GM19239 (cell line): Measurements from ENCODE around the gene CD200R1L.
"Not testable (repeated sequence)": the region's sequence is repeated elsewhere in the genome, so short reads cannot be mapped to it uniquely, and the experiment has no call there.

ENCODE experiments used
- DNase-seq: peaks from one replicate; pipeline ENCODE4 v3.0.0; 2011; ENCODE audit warnings: low spot score; ENCODE audit not compliant: insufficient read length
- FAIRE-seq: peaks from 2 replicates; lab custom pipeline; 2011; peaks lifted over from hg19 to GRCh38; lab: Jason Lieb, UNC

Gene CD200R1L, protein sequence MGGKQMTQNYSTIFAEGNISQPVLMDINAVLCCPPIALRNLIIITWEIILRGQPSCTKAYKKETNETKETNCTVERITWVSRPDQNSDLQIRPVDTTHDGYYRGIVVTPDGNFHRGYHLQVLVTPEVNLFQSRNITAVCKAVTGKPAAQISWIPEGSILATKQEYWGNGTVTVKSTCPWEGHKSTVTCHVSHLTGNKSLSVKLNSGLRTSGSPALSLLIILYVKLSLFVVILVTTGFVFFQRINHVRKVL

DNA sequence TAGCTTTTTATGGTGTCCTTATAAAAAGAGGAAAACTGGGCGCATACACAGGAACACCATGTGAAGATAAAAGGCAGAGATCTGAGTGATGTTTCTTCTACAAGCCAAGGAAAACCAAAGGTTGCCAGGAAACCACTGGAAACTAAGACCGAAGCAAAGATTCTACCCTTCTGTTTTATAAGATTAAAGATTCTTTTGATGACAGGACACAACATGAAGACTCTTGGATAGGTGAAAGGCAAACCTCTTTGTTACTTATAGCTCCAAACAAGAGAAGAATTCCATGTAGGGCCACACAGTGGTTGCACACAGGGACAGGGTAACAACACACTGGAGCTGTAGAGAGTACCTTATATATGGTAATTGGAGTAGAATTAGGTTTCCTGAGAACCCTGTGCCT is at the start of gene CD200R1L:
CD200R1L (minus strand) TSS at position 101 of the 400 bp plus-strand sequence. CDS start 17,497 bp downstream, outside the sequence.
- FAIRE-seq = no peak
- no peak for DNase-seq

DNA sequence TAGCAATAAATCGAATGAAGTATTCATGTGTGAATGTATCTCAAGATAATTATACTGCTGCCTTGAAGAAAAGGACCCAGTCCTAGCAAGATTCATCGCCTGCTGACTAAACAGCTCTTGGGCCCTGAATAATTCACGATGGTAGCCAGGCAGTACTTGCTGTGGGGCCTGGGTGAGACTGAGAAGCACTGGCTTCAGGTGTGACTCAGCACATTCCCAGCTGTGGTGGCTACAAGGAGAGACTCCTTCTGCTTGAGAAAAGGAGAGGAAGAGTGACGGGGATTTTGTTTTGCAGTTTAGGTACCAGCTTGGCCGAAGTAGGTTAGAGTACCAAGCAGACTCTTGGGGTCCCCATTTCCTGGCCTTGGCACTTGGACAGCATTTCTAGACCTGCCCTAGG is 47.6 kb upstream of the CD200R1L start:
- no peak for FAIRE-seq
- DNase-seq = no peak

DNA sequence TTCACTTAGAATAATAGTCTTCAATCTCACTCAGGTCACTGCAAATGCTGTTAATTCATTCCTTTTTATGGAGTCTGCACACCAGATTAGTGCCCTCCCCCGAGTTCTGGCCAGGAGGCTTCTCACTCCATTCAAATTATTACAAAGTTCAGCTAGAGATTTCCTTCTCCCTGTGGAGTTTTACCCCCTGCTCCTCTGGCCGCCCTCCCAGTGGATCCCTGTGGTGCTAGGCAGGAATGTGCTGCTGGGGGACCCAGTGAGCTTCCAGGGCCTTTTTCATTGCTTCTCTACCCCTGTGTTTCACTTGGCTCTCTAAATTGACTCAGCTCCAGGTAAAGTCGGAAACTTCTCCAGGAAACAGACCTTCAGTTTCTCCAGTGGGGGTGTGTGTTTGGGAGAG is 42.7 kb upstream of the CD200R1L start:
- no peak for DNase-seq
- no peak for FAIRE-seq

DNA sequence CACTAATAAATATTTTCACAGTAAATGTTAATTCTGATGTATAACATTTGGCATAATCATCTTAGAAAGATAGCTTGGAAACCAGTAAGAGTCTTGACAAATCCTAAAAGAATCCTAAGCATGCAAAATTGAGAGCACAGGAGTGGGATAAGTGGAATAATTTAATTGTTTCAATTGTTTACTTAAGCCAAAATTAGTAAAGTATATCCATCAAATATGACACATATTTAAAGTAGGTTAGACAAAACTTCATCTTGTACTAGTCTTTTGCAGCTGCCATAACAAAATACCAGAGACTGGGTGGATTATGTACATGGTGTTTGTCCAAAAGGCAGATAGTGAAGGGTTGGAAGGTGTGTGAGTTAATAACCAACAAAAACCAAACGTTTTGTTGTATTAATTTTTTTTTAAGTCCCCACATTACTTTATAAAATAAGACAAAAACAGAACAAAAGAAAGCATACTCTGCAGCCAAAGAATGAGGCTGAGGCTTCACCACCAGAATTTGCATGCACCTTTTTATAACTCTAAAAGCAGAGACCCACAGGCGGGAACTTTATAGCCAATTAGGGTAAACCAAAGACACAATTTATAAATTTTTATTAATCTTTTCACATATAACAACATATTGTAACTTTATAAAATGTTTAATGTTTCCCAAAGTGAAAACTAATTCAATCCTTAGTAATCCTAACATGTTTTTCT is 41.9 kb upstream of the CD200R1L start:
- DNase-seq (no peak), FAIRE-seq (peak; percentile 49)

DNA sequence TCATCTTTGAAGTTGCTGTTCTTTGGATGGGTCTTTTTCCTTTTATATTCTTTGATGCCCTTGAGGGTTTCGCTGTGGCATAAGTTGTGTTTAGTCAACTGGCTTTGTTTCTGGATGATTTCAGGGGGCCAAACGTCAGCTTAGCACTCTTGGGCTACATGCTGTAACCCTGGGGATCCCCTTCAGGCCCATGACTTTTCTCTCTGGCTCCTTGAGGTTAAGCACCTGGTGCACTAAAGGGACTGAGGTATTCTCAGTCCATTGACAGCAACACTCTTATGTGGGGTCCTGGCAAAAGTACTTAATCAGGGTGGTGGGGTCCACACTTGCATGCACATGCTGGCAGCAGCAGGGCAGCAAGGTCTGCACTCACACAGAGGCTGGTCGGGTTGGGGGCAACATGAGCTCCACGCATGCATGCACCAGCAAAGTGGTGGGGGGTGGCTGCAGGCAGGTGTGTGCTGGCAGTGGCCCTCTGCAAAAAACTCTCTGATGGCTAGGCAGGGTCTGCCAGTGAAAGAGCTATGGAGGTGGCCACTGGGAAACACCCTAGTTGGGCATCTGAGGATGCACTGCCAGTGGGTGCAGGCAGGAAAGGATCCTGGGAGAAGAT is 38.1 kb upstream of the CD200R1L start:
- DNase-seq (no peak), FAIRE-seq (no peak)

DNA sequence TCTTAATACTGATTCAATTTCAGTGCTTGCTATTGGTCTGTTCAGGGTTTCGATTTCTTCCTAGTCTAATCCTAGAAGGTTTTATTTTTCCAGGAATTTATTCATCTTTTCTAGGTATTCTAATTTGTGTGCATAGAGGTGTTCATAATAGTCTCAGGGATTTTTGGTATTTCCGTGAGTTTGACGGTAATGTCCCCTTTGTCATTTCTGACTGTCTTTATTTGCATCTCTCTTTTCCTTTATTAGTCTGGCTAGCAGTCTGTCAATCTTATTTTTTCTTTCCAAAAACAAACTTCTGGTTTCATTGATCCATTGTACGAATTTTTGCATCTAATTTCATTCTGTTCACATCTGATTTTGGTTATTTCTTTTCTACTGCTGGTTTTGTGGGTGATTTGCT is 35.2 kb upstream of the CD200R1L start:
- peak; percentile 55 for FAIRE-seq
- no peak for DNase-seq

DNA sequence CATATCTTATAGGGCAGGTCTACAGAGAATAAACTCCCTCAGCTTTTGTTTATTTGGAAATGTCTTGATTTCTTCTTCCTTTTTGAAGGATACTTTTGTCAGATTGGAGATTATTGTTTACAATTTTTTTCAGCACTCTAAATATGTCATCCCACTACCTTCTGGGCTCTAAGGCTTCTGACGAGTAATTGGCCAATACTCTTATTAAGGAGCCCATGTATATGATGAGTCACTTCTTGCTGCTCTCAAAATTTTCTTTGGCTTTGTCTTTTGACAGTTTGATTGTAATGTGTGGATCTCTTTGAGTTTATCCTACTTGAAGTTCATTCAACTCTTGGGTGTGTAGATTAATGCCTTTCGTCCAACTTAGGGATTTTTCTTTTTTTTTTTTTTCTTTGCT is 28.9 kb upstream of the CD200R1L start:
- DNase-seq = no peak
- peak; percentile 21 for FAIRE-seq

DNA sequence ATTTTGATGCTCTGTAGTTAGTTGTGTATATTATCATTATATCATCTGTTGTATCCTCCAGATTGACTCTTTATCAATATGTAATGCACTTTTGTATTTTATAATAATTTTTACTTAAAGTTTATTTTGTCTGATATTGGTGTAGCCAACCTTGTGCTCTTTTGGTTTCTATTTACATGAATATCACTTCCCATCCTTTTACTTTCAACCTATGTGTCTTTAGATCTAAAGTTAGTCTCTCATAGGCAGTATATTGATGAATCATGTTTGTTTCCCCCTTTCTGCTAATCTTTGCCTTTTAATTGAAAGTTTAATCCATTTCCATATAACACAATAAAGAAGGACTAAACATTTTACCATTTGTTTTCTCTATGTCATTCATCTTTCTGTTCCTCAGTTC is 28.1 kb upstream of the CD200R1L start:
- FAIRE-seq (peak; percentile 88), DNase-seq (no peak)

DNA sequence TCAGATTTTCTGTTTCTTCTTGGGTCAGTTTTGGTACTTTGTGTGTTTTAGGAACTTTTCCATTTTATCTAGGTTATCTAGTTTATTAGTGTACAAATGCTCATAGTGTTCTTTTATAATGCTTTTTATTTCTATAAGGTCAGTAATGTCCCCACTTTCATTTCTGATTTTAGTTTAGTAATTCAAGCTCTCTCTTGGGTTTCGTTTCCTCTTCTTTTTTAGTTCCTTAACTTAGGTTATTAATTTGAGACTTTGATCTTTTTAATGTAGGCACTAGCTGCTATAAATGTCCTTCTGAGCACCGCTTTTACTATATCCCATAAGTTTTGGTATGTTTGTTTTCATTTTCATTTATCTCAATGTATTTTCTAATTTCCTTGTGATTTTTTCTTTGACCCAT is 27.0 kb upstream of the CD200R1L start:
- FAIRE-seq (peak; percentile 84), DNase-seq (no peak)

DNA sequence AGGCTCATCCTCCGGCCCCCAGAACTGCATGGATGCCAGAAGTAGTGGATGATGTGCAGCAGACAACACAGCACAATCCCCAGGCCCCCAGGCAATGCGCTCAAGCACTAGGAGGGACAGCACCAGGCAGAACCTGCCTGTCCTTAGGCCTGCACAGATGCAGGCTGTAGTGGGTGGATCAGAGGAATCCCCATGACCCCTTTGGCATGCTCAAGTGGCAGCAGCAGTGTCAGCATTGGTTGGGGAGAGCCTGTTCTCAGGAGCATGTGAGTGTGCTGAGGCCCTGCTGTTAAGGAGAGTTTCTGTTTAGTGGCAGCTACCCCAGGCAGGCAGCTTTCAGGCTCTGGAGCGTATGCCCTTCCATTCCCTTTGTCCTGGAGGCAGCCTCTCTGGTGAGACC is 25.1 kb upstream of the CD200R1L start:
- DNase-seq (no peak), FAIRE-seq (no peak)

DNA sequence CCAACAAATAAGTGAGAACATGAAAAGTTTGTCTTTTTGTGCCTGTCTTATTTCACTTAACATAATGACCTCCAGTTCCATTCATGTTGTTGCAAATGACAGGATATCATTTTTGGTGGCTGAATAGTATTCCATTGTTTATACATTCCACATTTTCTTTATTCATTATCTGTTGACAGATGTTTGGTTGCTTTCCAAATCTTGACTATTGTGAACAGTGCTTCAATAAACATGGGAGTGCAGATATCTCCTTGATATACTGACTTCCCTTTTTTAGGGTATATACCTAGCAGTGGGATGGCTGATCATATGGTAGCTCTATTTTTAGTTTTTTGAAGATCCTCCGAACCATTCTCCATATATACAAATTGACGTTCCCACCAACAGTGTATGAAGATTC is 19.1 kb upstream of the CD200R1L start:
- DNase-seq (no peak), FAIRE-seq (no peak)

DNA sequence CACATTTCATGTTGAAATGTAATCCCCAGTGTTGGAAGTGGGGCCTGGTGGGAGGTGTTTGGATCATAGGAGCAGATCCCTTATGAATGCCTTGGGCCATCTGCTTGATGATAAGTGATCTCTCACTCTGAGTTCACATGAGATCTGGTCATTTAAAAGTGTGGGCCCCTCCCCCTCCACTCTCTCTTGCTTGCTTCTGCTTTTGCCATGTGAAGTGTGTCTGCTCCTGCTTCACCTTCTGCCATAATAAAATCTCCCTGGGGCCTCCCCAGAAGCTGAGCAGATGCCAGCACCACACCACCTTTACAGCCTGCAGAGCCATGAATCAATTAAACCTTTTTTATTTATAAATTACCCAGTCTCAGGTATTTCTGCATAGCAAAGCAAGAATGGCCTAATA is 14.2 kb upstream of the CD200R1L start:
- DNase-seq = no peak
- FAIRE-seq = no peak

DNA sequence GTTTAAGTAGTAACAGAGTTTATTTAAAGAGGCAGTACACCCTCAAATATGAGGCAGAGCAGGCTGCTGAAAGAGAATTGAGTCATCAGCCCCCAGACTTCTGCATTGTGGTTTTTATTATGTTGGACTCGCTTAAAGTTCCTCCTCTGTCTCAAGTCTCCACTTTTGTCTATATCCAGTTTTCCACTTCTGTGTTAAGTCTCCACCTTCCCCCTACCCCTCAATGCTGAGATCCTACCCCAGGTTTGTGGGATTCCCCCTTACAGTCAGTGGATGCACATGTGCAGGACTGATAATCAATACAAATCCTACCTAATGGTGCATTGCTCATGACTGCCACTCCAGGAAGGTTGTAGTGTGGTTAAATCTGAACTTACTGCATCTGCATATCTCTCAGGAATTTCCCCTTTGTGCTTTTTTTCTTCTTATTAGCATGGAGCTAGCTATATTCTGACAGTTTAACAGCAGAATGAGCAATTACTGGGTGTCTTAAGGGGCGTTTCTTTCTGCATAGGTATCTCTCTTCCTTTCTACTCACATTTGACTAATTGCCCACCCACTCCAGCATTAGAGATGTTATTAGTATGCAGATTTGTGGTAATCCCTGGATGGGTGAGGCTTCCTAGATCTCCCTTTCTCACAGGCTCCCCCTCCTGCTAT is 11.9 kb upstream of the CD200R1L start:
- no peak for FAIRE-seq
- no peak for DNase-seq

DNA sequence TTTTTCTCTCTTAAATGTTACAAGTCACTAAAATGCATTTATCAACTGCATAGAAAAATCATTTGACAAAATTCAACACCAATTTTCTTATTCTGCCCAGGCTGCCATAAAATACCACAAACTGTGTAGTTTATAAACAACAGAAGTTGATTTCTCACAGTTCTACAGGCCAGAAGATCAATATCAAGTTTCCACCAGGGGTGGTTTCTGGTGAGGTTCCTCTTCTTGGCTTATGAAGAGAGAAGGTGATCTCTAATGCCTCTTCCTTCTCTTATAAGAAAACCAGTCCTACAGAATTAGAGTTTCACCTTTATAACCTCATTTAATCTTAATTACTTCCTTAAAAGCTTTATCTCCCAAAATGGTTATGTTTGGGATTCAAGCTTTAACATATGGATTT is 10.9 kb upstream of the CD200R1L start:
- DNase-seq = no peak

DNA sequence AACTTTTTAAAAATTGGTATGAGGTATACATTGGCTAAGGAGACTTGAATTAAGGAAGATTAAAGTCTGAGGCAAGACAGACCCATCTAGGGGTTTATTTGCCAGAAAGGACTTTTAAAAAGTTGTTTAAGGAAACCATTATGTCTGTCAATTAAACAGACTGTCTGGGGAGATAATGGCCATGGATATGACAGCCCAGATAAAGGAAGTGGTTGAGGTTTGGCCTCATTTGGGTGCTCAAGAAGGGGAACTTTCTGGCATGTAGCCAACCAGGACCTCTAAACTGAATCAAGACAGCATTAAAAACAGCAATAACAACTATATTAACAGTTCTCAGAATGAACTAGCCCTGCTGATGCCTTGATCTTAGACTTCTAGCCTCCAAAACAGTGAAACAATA is 9.9 kb upstream of the CD200R1L start:
- FAIRE-seq (peak; percentile 64), DNase-seq (no peak)

More for the DNA sequence above, 10.9 kb upstream of the CD200R1L start:
- FAIRE-seq = no peak

DNA sequence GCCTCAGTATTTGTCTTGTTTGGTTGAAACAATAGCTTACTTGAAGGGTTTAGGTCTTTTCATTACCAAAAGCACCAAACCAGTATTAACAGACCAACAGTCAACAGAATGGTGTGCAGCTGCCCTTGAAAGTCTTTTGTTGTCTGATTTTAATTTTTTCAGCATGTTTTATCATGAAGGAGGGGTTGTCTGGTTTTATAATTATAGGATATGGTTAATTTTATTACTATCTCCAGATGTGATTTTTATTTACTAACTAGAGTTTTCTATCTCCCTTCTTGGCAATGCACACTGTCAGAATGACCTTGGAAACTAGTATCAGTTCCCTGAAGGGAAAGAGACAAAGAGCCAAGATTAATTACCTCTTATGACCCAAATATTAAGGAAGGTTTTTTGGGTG is 9.2 kb upstream of the CD200R1L start:
- DNase-seq (no peak), FAIRE-seq (no peak)

DNA sequence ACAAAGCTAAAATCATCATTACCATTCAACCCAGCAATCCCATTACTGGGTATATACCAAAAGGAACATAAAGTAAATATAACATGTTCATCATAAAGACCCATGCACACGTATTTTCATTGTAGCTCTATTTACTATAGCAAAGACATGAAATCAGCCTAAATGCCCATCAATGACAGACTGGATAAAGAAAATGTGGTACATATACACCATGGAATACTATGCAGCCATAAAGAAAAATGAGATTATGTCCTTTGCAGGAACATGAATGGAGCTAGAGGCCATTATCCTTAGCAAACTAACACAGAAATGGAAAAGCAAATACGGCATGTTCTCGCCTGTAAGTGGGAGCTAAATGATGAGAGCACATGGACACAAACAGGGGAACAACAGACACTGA is 8.4 kb upstream of the CD200R1L start:
- FAIRE-seq, DNase-seq: not testable (repeated sequence)

DNA sequence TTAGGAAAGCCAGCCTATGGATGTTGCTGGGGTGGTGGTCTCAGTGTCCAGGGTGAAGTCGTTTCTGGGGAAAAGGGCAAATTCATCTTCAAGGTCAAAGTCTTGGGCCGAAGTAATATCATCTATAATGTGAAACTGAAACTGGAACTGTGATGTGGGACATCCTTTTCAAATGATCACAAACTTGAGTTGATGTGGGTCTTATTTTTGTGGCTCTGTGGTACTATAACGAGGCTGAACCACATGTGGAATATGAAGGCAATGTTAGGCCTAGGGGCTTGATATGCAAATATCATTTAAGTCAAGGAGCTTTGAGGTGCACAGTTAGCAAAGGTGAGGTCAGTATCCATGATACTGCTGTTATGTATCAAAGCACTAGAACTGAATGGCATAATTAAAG is 1.5 kb upstream of the CD200R1L start:
- FAIRE-seq (peak; percentile 92), DNase-seq (no peak)

DNA sequence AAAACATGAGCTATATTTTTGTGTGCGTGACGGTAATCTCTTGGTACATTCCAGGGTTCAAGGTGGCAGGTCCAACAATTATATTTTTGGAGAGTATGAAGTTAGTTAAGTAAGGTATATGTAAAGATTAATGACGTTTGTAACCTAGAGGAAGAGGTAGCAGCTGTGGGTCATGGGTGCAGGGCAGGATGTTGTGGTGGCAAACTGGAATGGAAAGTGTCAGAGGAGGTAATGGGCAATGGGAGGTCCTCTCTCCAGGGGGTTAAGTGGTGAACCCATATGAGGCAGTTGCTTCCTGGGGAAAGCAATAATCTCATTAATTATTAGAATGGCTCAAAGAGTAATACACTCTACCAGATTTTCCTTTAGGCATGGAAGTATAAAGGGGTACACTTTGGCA is 1.0 kb upstream of the CD200R1L start:
- peak; percentile 17 for DNase-seq
- FAIRE-seq = peak; percentile 35

DNA sequence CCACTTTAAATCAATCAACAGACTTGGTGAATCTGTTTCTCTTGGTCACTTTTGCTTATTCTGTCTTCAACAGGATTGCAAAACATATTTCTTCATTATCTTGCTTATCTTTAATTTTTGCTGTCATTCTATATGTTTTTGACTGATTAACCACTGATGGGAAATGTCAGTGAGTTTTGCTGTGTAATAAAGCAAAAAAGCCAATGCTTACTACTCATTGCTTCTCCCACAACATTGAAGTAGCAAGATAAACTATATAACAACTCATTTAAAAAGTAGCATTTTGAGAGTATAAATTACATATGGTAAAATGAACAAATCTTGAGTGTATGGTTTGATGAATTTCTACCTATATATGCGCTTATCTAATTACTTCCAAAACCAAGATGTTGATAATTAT is 892 bp downstream of the CD200R1L start:
- no peak for FAIRE-seq
- no peak for DNase-seq

DNA sequence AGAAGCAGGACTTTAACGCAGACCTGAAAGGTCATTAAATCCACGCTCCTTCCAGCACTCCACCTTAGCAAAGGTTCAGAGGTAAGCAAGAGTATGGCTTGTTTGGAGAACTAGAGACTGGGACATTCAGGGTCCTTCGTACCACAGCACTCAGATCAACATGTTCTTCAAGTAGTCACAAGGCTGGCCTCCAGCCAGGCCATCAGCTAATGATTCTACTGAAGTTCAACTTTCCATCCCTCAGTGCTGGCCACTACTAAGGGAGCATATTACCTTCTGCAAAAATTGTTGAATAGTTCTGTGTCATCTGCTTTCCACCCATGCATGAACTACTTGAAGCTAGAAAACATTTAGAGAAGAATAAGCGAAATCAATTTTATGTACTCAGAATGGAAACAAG is 17.6 kb downstream of the CD200R1L start:
- FAIRE-seq (no peak), DNase-seq (no peak)
